ENCODE data around the gene OGFOD2. TPM values are rescaled to one million over a fixed set of nuclear protein-coding genes. Genes with fewer than 3 reads are reported as not detected.

OGFOD2 gene
- total and polyA plus RNA-seq, 2 of the 13 experiments (the other 11 are each of a cell fraction or from before 2014, with no cell fraction given) = 13.2 to 14.6 TPM

DNA sequence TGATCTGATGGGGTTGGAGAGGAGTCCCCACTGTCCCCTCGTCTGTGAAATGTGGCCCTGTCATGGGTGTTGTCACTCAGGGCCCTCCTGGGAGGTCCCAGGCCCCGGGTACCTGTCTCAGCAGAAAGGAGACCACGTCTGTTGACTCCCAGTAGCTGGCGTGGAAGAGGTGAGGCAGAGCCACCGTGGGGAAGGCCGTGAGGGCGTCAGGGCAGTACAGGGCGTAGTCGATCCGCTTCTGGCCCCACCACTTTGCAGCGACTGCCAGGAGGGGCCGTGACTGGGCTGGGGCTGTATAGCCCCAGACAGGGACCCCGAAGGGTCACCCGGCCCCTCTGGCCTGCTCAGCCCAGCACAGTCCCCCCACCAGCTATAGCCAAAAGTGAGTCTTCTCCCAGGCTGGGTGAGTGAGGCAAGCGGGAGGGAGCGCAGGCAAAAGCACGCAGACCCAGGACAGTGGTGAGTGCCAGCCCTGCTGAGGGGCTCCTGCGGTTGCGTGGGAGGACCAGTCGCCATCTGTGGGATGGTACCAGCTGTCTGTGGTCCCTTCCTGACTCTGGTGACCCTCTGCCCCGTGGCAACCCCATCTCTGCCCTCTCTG, 13.7 kb downstream of the OGFOD2 start:
- no peak for ATAC-seq
- H3K4me3 ChIP-seq (replicated peaks in 1 of 3; ENCODE audit: insufficient read depth in 1 of 3, low read depth in 2 of 3, low read length in 3 of 3) = no peak overlapping the region
- peaks cover 4 to 6% of the 10 kb centered on the region in 2 experiments; a peak in 3 of 5 replicates for H3K36me3 ChIP-seq (replicated peaks in 1 of 2; ENCODE audit: control insufficient read depth in 1 of 2, insufficient read depth in 2 of 2, low read length in 2 of 2)
- DNase-seq (ENCODE audit: low spot score) = no peak
- H2AFZ ChIP-seq (ENCODE audit: low read length) = no peak overlapping the region
- CTCF ChIA-PET (ENCODE audit: low intra/inter-chr PET ratio, low total read pairs) = no interaction called here
- no TSS peak for BruUV-seq (replicated peaks)
- in situ Hi-C loops (cut with HindIII; ENCODE audit: extremely low pct_ligation_motif_present, low pct_unique_long_range_greater_than_20kb) (no loop called here), intact Hi-C loops (cut with micrococcal nuclease; ENCODE audit: unreplicated experiment) (no loop called here)
- no peak overlapping the region for H3K9ac ChIP-seq (ENCODE audit: insufficient read depth, low read depth, low read length)
- H3K4me2 ChIP-seq (ENCODE audit: low read depth, low read length) = no peak overlapping the region
- H3K79me2 ChIP-seq (ENCODE audit: insufficient read depth, low read length) = no peaks in the 10 kb centered on the region
- H3K4me1 ChIP-seq (ENCODE audit: insufficient read depth, low read length) = peaks cover 19% of the 10 kb centered on the region
- TF ChIP-seq ZNF317 (CRISPR knock-in tag; IDR thresholded peaks at IDR 0.05) = no peak
- TF ChIP-seq CBX1 (IDR thresholded peaks at IDR 0.05; ENCODE audit: low read depth) = no peak
- TF ChIP-seq HMGA1 (CRISPR knock-in tag; conservative IDR thresholded peaks at IDR 0.05) = no peak
- TF ChIP-seq, protein P1, sequence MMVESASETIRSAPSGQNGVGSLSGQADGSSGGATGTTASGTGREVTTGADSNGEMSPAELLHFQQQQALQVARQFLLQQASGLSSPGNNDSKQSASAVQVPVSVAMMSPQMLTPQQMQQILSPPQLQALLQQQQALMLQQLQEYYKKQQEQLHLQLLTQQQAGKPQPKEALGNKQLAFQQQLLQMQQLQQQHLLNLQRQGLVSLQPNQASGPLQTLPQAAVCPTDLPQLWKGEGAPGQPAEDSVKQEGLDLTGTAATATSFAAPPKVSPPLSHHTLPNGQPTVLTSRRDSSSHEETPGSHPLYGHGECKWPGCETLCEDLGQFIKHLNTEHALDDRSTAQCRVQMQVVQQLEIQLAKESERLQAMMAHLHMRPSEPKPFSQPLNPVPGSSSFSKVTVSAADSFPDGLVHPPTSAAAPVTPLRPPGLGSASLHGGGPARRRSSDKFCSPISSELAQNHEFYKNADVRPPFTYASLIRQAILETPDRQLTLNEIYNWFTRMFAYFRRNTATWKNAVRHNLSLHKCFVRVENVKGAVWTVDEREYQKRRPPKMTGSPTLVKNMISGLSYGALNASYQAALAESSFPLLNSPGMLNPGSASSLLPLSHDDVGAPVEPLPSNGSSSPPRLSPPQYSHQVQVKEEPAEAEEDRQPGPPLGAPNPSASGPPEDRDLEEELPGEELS (CRISPR knock-in tag; IDR thresholded peaks at IDR 0.05) = no peak
- no peak for TF ChIP-seq ZBTB1 (CRISPR knock-in tag; IDR thresholded peaks at IDR 0.05; ENCODE audit: borderline replicate concordance)
- no peak for TF ChIP-seq ZNF432 (CRISPR knock-in tag; IDR thresholded peaks at IDR 0.05; ENCODE audit: borderline replicate concordance)
- no peak for TF ChIP-seq SRSF1 (optimal IDR thresholded peaks at IDR 0.05; ENCODE audit: low read depth, low read length)
- no peak for TF ChIP-seq JUNB (CRISPR knock-in tag; IDR thresholded peaks at IDR 0.05; ENCODE audit: borderline replicate concordance)
- no peak for TF ChIP-seq TRIM24 (CRISPR knock-in tag; IDR thresholded peaks at IDR 0.05)
- no peak for TF ChIP-seq TCF7L2 (IDR thresholded peaks at IDR 0.05; ENCODE audit: low read depth, low read length)
- no peak for TF ChIP-seq ZNF260 (CRISPR knock-in tag; IDR thresholded peaks at IDR 0.05; ENCODE audit: borderline replicate concordance, low read depth)
- TF ChIP-seq HNRNPUL1 (IDR thresholded peaks at IDR 0.05; ENCODE audit: low read depth, low read length) = no peak
- no peak for TF ChIP-seq PAWR (CRISPR knock-in tag; IDR thresholded peaks at IDR 0.05; ENCODE audit: borderline replicate concordance)
- TF ChIP-seq, protein P2, sequence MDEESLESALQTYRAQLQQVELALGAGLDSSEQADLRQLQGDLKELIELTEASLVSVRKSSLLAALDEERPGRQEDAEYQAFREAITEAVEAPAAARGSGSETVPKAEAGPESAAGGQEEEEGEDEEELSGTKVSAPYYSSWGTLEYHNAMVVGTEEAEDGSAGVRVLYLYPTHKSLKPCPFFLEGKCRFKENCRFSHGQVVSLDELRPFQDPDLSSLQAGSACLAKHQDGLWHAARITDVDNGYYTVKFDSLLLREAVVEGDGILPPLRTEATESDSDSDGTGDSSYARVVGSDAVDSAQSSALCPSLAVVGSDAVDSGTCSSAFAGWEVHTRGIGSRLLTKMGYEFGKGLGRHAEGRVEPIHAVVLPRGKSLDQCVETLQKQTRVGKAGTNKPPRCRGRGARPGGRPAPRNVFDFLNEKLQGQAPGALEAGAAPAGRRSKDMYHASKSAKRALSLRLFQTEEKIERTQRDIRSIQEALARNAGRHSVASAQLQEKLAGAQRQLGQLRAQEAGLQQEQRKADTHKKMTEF (CRISPR knock-in tag; IDR thresholded peaks at IDR 0.05) = no peak
- TF ChIP-seq NFATC3 (CRISPR knock-in tag; IDR thresholded peaks at IDR 0.05) = no peak
- no peak for TF ChIP-seq ZNF780A (CRISPR knock-in tag; IDR thresholded peaks at IDR 0.05)
- TF ChIP-seq, protein P3, sequence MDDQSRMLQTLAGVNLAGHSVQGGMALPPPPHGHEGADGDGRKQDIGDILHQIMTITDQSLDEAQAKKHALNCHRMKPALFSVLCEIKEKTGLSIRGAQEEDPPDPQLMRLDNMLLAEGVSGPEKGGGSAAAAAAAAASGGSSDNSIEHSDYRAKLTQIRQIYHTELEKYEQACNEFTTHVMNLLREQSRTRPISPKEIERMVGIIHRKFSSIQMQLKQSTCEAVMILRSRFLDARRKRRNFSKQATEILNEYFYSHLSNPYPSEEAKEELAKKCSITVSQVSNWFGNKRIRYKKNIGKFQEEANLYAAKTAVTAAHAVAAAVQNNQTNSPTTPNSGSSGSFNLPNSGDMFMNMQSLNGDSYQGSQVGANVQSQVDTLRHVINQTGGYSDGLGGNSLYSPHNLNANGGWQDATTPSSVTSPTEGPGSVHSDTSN (CRISPR knock-in tag; IDR thresholded peaks at IDR 0.05; ENCODE audit: borderline replicate concordance) = no peak
- no peak for TF ChIP-seq ZNF83 (CRISPR knock-in tag; IDR thresholded peaks at IDR 0.05; ENCODE audit: borderline replicate concordance)
- WGBS (ENCODE audit: low lambda C conversion rate) = 92% methylated on average over 17 of the region's 21 CpGs
- no peak overlapping the region for H3K27ac ChIP-seq (ENCODE audit: extremely low read length, insufficient read depth, low read length)
- POLR2A ChIA-PET = interaction anchor here (1.5 kb wide), 1 partner anchor 244 kb away, joined by 4 read pairs; the partner anchor contains the start of genes MPHOSPH9 and MTRFR
- H3K27me3 ChIP-seq (ENCODE audit: control insufficient read depth in 1 of 2, insufficient read depth in 2 of 2, low read length in 2 of 2) = no peaks in the 10 kb centered on the region
- H4K20me1 ChIP-seq (ENCODE audit: insufficient read depth, low read length) = no peaks in the 10 kb centered on the region
- H3K9me3 ChIP-seq (ENCODE audit: low read length) = no peaks in the 10 kb centered on the region
- FAIRE-seq = no peak

All from HepG2 (cell line).